RWPE2 (cell line): ENCODE results near the gene PARD6G.

Experiments used
- ATAC-seq: fragments of 200-7000 bp; cut with Tn5 transposase; 3 replicates; pipeline ENCODE4 v1.9.1; 2021; ENCODE audit warnings: low read depth
- DNase-seq: peaks from one replicate; pipeline ENCODE4 v3.0.0-alpha.2; 2020; ENCODE audit warnings: low spot score
- H3K27ac ChIP-seq: fragments of 450-650 bp; 2 replicates; pipeline ENCODE4 v1.5.1; 2017; ENCODE audit warnings: mild to moderate bottlenecking; ENCODE audit not compliant: poor library complexity, severe bottlenecking
- H3K27me3 ChIP-seq: fragments of 250-450 bp; sonication (Bioruptor Pico); 2 replicates; pipeline ENCODE4 v1.5.1; 2021; ENCODE audit warnings: mild to moderate bottlenecking, moderate library complexity; ENCODE audit not compliant: insufficient read depth, poor library complexity, severe bottlenecking
- H3K36me3 ChIP-seq: fragments of 250-450 bp; sonication (Bioruptor Pico); 2 replicates; pipeline ENCODE4 v1.5.1; 2020; ENCODE audit warnings: low read depth, mild to moderate bottlenecking, moderate library complexity
- H3K4me1 ChIP-seq: fragments of 250-450 bp; sonication (Bioruptor Pico); 2 replicates; pipeline ENCODE4 v1.5.1; 2021; ENCODE audit warnings: mild to moderate bottlenecking, moderate library complexity; ENCODE audit not compliant: insufficient read depth, poor library complexity, severe bottlenecking
- H3K4me3 ChIP-seq: fragments of 250-450 bp; sonication (Bioruptor Pico); 2 replicates; pipeline ENCODE4 v1.5.1; 2021; ENCODE audit warnings: mild to moderate bottlenecking, moderate library complexity; ENCODE audit not compliant: severe bottlenecking
- H3K9me3 ChIP-seq: fragments of 250-450 bp; sonication (Bioruptor Pico); 2 replicates; pipeline ENCODE4 v1.5.1; 2021; ENCODE audit warnings: mild to moderate bottlenecking, moderate library complexity; ENCODE audit not compliant: severe bottlenecking
- TF ChIP-seq, protein P1 (sequence below): fragments of 450-650 bp; IDR thresholded peaks from one replicate; pipeline ENCODE4 v1.5.1; 2017; ENCODE audit warnings: mild to moderate bottlenecking, moderate library complexity; ENCODE audit not compliant: poor library complexity, severe bottlenecking

PARD6G gene

DNA sequence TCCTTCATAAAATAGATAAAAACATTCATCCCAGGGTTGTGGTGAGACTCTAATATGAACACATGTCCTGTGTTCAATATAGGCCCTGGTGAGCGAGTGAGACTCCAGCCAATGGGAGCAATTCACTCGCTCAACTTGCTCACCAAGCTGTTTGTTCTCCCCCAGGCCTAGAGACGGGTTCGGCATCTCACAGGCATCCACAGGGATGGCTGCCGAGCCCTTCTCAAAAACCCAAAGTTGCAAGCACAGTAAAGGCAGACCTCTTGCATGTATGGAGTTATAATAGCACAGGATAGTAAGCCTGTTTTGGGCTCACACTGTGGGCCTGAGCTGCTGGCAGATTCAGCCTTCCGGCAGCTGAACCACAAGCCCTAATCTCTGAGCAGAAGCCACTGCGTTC is 15.7 kb downstream of the PARD6G start:
- Histone ChIP-seq H3K36me3 (no peaks in the 10 kb centered on the region), H3K4me1 (peaks cover 15% of the 10 kb centered on the region), H3K4me3 (no peak overlapping the region), H3K9me3 (no peaks in the 10 kb centered on the region), H3K27ac (no peak overlapping the region), H3K27me3 (no peaks in the 10 kb centered on the region)
- ATAC-seq (no peak), DNase-seq (no peak)
- TF ChIP-seq, protein P1, sequence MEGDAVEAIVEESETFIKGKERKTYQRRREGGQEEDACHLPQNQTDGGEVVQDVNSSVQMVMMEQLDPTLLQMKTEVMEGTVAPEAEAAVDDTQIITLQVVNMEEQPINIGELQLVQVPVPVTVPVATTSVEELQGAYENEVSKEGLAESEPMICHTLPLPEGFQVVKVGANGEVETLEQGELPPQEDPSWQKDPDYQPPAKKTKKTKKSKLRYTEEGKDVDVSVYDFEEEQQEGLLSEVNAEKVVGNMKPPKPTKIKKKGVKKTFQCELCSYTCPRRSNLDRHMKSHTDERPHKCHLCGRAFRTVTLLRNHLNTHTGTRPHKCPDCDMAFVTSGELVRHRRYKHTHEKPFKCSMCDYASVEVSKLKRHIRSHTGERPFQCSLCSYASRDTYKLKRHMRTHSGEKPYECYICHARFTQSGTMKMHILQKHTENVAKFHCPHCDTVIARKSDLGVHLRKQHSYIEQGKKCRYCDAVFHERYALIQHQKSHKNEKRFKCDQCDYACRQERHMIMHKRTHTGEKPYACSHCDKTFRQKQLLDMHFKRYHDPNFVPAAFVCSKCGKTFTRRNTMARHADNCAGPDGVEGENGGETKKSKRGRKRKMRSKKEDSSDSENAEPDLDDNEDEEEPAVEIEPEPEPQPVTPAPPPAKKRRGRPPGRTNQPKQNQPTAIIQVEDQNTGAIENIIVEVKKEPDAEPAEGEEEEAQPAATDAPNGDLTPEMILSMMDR, result no peak

DNA sequence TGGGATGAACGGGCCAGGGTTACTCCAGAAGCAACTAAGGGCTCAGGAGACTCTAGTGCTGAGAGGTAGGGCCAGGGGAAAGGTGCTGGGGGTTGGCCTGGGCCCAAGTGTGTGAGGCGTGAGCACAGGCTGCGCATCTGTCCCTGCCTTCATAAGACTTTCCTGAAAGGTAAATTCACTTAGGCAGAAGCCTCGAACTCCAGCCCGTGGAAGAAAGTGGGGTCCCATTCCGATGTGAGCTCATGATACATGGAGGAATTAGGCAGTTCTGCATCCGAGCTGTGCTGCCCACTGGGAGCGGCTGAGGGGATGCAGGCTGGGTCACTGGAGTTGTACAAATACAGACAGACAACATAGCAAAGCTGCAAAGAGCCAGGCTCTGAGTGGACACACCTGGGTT is 16.2 kb downstream of the PARD6G start:
- Histone ChIP-seq H3K36me3 (no peaks in the 10 kb centered on the region), H3K4me3 (no peak overlapping the region), H3K27ac (no peak overlapping the region), H3K4me1 (peaks cover 15% of the 10 kb centered on the region), H3K9me3 (no peaks in the 10 kb centered on the region), H3K27me3 (no peaks in the 10 kb centered on the region)
- ATAC-seq (no peak), DNase-seq (no peak)
- TF ChIP-seq, protein P1, result no peak

- Histone ChIP-seq H3K27me3 (no peaks in the 10 kb centered on the region), H3K4me1 (peaks cover 15% of the 10 kb centered on the region), H3K36me3 (no peaks in the 10 kb centered on the region), H3K4me3 (no peak overlapping the region), H3K27ac (no peak overlapping the region), H3K9me3 (no peaks in the 10 kb centered on the region)
- TF ChIP-seq, protein P1, result no peak
- ATAC-seq, result peak; percentile 82
- DNase-seq, result no peak
Measured at GRCh38 chr18:80229766-80230745, 17.3 kb downstream of the PARD6G start.

GRCh38 chr18:80229363-80229762 is 18.0 kb downstream of the PARD6G start:
- TF ChIP-seq, protein P1, result no peak
- DNase-seq (no peak), ATAC-seq (no peak)
- Histone ChIP-seq H3K9me3 (no peaks in the 10 kb centered on the region), H3K36me3 (no peaks in the 10 kb centered on the region), H3K4me1 (peaks cover 11% of the 10 kb centered on the region), H3K4me3 (no peak overlapping the region), H3K27me3 (no peaks in the 10 kb centered on the region), H3K27ac (no peak overlapping the region)
